Measurements from ENCODE around the gene PLCB4.

DNA sequence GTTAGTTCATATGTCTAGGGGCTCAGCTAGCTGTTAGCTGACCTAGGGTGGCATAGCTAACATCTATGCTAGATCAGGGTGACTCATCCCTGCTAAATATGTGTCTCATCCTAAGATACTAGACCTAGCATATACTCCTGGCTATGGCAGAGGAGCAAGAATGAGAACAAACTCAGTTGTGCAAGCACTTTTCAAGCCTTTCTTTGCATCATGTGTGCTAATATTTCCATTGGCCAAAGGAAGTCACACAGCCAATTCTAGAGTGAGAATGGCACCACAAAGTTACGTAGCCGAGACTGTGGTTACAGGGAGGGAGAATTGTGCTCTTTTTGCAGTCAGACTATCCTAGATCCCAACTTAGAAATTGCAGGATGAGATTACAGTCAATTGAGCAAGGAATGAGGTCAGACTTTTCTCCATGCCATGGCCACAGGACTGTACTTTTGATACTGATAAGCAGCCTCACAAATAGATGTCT lies 78.7 kb downstream of the PLCB4 start:
- TF ChIP-seq SMAD3 (CRISPR knock-in tag; IDR thresholded peaks at IDR 0.05; ENCODE audit: borderline replicate concordance): no peak
- TF ChIP-seq NR1H2 (CRISPR knock-in tag; IDR thresholded peaks at IDR 0.05): no peak
- TF ChIP-seq KAT7 (CRISPR knock-in tag; IDR thresholded peaks at IDR 0.05; ENCODE audit: borderline replicate concordance): no peak
- TF ChIP-seq, protein P1, sequence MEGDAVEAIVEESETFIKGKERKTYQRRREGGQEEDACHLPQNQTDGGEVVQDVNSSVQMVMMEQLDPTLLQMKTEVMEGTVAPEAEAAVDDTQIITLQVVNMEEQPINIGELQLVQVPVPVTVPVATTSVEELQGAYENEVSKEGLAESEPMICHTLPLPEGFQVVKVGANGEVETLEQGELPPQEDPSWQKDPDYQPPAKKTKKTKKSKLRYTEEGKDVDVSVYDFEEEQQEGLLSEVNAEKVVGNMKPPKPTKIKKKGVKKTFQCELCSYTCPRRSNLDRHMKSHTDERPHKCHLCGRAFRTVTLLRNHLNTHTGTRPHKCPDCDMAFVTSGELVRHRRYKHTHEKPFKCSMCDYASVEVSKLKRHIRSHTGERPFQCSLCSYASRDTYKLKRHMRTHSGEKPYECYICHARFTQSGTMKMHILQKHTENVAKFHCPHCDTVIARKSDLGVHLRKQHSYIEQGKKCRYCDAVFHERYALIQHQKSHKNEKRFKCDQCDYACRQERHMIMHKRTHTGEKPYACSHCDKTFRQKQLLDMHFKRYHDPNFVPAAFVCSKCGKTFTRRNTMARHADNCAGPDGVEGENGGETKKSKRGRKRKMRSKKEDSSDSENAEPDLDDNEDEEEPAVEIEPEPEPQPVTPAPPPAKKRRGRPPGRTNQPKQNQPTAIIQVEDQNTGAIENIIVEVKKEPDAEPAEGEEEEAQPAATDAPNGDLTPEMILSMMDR (IDR thresholded peaks at IDR 0.05): no peak
- no peak for TF ChIP-seq ATF1 (CRISPR knock-in tag; IDR thresholded peaks at IDR 0.05)
- TF ChIP-seq, protein P2, sequence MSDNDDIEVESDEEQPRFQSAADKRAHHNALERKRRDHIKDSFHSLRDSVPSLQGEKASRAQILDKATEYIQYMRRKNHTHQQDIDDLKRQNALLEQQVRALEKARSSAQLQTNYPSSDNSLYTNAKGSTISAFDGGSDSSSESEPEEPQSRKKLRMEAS (CRISPR knock-in tag; IDR thresholded peaks at IDR 0.05): no peak
- no peak for TF ChIP-seq JUN (CRISPR knock-in tag; IDR thresholded peaks at IDR 0.05)
- TF ChIP-seq TEAD1 (CRISPR knock-in tag; IDR thresholded peaks at IDR 0.05): no peak

Measured in WTC11 (cell line).